ENCODE data around the gene TERB1.

The TERB1 gene

GRCh38 chr16:66750279-66751052 is 50.9 kb downstream of the TERB1 start:
- DNase-seq (ENCODE audit: low spot score) = no peak

GRCh38 chr16:66746682-66747081 is 54.7 kb downstream of the TERB1 start:
- peak; percentile 13 for DNase-seq (ENCODE audit: low spot score)

- no peak for DNase-seq (ENCODE audit: low spot score)
Measured at GRCh38 chr16:66746048-66746447, 55.3 kb downstream of the TERB1 start.

GRCh38 chr16:66741950-66742808 is 59.2 kb downstream of the TERB1 start:
- DNase-seq (ENCODE audit: low spot score) = no peak

GRCh38 chr16:66741169-66741900 is 60.0 kb downstream of the TERB1 start:
- no peak for DNase-seq (ENCODE audit: low spot score)

- no peak for DNase-seq (ENCODE audit: low spot score)
Measured at GRCh38 chr16:66740533-66740932, 60.9 kb downstream of the TERB1 start.

GRCh38 chr16:66740010-66740409 is 61.4 kb downstream of the TERB1 start:
- peak; percentile 36 for DNase-seq (ENCODE audit: low spot score)

GRCh38 chr16:66735891-66736290 is 65.5 kb downstream of the TERB1 start:
- no peak for DNase-seq (ENCODE audit: low spot score)

GRCh38 chr16:66731101-66731500 is 70.3 kb downstream of the TERB1 start:
- DNase-seq (ENCODE audit: low spot score) = no peak

- no peak for DNase-seq (ENCODE audit: low spot score)
Measured at GRCh38 chr16:66728804-66729203, 72.6 kb downstream of the TERB1 start.

GRCh38 chr16:66728117-66728787 is 73.1 kb downstream of the TERB1 start:
- peak; percentile 51 for DNase-seq (ENCODE audit: low spot score)

- no peak for DNase-seq (ENCODE audit: low spot score)
Measured at GRCh38 chr16:66720766-66721165, 80.6 kb downstream of the TERB1 start.

GRCh38 chr16:66719246-66719645 is 82.1 kb downstream of the TERB1 start:
- no peak for DNase-seq (ENCODE audit: low spot score)

GRCh38 chr16:66717776-66718175 is 83.6 kb downstream of the TERB1 start:
- DNase-seq (ENCODE audit: low spot score) = no peak

- DNase-seq (ENCODE audit: low spot score) = no peak
Measured at GRCh38 chr16:66717112-66717675, 84.2 kb downstream of the TERB1 start.

- no peak for DNase-seq (ENCODE audit: low spot score)
Measured at GRCh38 chr16:66714654-66715307, 86.6 kb downstream of the TERB1 start.

- no peak for DNase-seq (ENCODE audit: low spot score)
Measured at GRCh38 chr16:66714062-66714461, 87.3 kb downstream of the TERB1 start.

- DNase-seq (ENCODE audit: low spot score) = no peak
Measured at GRCh38 chr16:66713076-66713475, 88.3 kb downstream of the TERB1 start.

- DNase-seq (ENCODE audit: low spot score) = no peak
Measured at GRCh38 chr16:66712512-66712911, 88.9 kb downstream of the TERB1 start.

- no peak for DNase-seq (ENCODE audit: low spot score)
Measured at GRCh38 chr16:66711581-66711980, 89.8 kb downstream of the TERB1 start.

- no peak for DNase-seq (ENCODE audit: low spot score)
Measured at GRCh38 chr16:66706506-66706880, 94.9 kb downstream of the TERB1 start.
